Measurements from ENCODE around the gene ASTN2. TPM values are rescaled to one million over a fixed set of nuclear protein-coding genes. Genes with fewer than 3 reads are reported as not detected.

ASTN2 gene
- total RNA-seq, 1 donor from 2014 or later: 13.6 TPM

GRCh38 chr9:117394655-117395054, 20.2 kb downstream of the ASTN2 start:
- Mint-ChIP-seq H3K27ac (ENCODE audit: unreplicated experiment) (no peak overlapping the region), H3K4me3 (ENCODE audit: unreplicated experiment) (no peak overlapping the region), H3K36me3 (ENCODE audit: low read depth, unreplicated experiment) (no peaks in the 10 kb centered on the region), H3K4me1 (ENCODE audit: low read depth, unreplicated experiment) (no peaks in the 10 kb centered on the region), H3K9me3 (ENCODE audit: unreplicated experiment) (no peaks in the 10 kb centered on the region), H3K27me3 (ENCODE audit: low read depth, unreplicated experiment) (no peaks in the 10 kb centered on the region)
- H3K4me3 ChIP-seq (ENCODE audit: insufficient read depth, low read depth, low read length): no peak overlapping the region
- H3K27me3 ChIP-seq (ENCODE audit: insufficient read depth, low read length): no peaks in the 10 kb centered on the region
- no peak overlapping the region for H3K9ac ChIP-seq (ENCODE audit: low read length)
- no peak overlapping the region for H3K27ac ChIP-seq (ENCODE audit: low read depth, low read length)
- H3K4me1 ChIP-seq (ENCODE audit: insufficient read depth, low read length): no peaks in the 10 kb centered on the region
- DNase-seq (ENCODE audit: low read depth): no peak
- H3K9me3 ChIP-seq (ENCODE audit: insufficient read depth, low read depth, low read length): no peaks in the 10 kb centered on the region
- FAIRE-seq: no peak
- TF ChIP-seq CTCF (IDR thresholded peaks at IDR 0.05; ENCODE audit: insufficient read depth, low read depth, low read length): no peak
- no peak for TF ChIP-seq EZH2 (IDR thresholded peaks at IDR 0.05; ENCODE audit: insufficient read depth, low read length)
- no peak overlapping the region for H2AFZ ChIP-seq (ENCODE audit: low read depth, low read length)
- no peaks in the 10 kb centered on the region for H3K36me3 ChIP-seq (ENCODE audit: insufficient read depth, low read length)
- no peak overlapping the region for H3K4me2 ChIP-seq (ENCODE audit: low read length)
- no peaks in the 10 kb centered on the region for H4K20me1 ChIP-seq (ENCODE audit: insufficient read depth, low read length)
- H3K79me2 ChIP-seq (ENCODE audit: insufficient read depth, low read length): no peaks in the 10 kb centered on the region

- Mint-ChIP-seq H3K27me3 (ENCODE audit: low read depth, unreplicated experiment) (no peaks in the 10 kb centered on the region), H3K4me1 (ENCODE audit: low read depth, unreplicated experiment) (no peaks in the 10 kb centered on the region), H3K4me3 (ENCODE audit: unreplicated experiment) (no peak overlapping the region), H3K27ac (ENCODE audit: unreplicated experiment) (no peak overlapping the region), H3K9me3 (ENCODE audit: unreplicated experiment) (peaks cover 1% of the 10 kb centered on the region), H3K36me3 (ENCODE audit: low read depth, unreplicated experiment) (no peaks in the 10 kb centered on the region)
- Histone ChIP-seq H3K36me3 (ENCODE audit: insufficient read depth, low read length) (no peaks in the 10 kb centered on the region), H3K4me1 (ENCODE audit: insufficient read depth, low read length) (no peaks in the 10 kb centered on the region), H3K9ac (ENCODE audit: low read length) (no peak overlapping the region), H3K4me3 (ENCODE audit: insufficient read depth, low read depth, low read length) (no peak overlapping the region), H4K20me1 (ENCODE audit: insufficient read depth, low read length) (no peaks in the 10 kb centered on the region), H3K27ac (ENCODE audit: low read depth, low read length) (no peak overlapping the region), H3K27me3 (ENCODE audit: insufficient read depth, low read length) (no peaks in the 10 kb centered on the region), H3K9me3 (ENCODE audit: insufficient read depth, low read depth, low read length) (no peaks in the 10 kb centered on the region), H3K4me2 (ENCODE audit: low read length) (no peak overlapping the region), H2AFZ (ENCODE audit: low read depth, low read length) (no peak overlapping the region), H3K79me2 (ENCODE audit: insufficient read depth, low read length) (no peaks in the 10 kb centered on the region)
- TF ChIP-seq CTCF (IDR thresholded peaks at IDR 0.05; ENCODE audit: insufficient read depth, low read depth, low read length) (no peak), EZH2 (IDR thresholded peaks at IDR 0.05; ENCODE audit: insufficient read depth, low read length) (no peak)
- FAIRE-seq (no peak), DNase-seq (ENCODE audit: low read depth) (no peak)
Observed at GRCh38 chr9:117392992-117393391, 21.9 kb downstream of the ASTN2 start.

GRCh38 chr9:117387422-117387821, 27.4 kb downstream of the ASTN2 start:
- Histone ChIP-seq H3K4me2 (ENCODE audit: low read length) (no peak overlapping the region), H3K4me3 (ENCODE audit: insufficient read depth, low read depth, low read length) (no peak overlapping the region), H3K4me1 (ENCODE audit: insufficient read depth, low read length) (no peaks in the 10 kb centered on the region), H3K9me3 (ENCODE audit: insufficient read depth, low read depth, low read length) (no peaks in the 10 kb centered on the region), H3K27ac (ENCODE audit: low read depth, low read length) (no peak overlapping the region), H3K27me3 (ENCODE audit: insufficient read depth, low read length) (no peaks in the 10 kb centered on the region), H3K36me3 (ENCODE audit: insufficient read depth, low read length) (no peaks in the 10 kb centered on the region), H3K79me2 (ENCODE audit: insufficient read depth, low read length) (no peaks in the 10 kb centered on the region), H4K20me1 (ENCODE audit: insufficient read depth, low read length) (no peaks in the 10 kb centered on the region), H3K9ac (ENCODE audit: low read length) (no peak overlapping the region), H2AFZ (ENCODE audit: low read depth, low read length) (no peak overlapping the region)
- Mint-ChIP-seq H3K4me1 (ENCODE audit: low read depth, unreplicated experiment) (no peaks in the 10 kb centered on the region), H3K4me3 (ENCODE audit: unreplicated experiment) (no peak overlapping the region), H3K27ac (ENCODE audit: unreplicated experiment) (no peak overlapping the region), H3K27me3 (ENCODE audit: low read depth, unreplicated experiment) (peaks cover 2% of the 10 kb centered on the region), H3K36me3 (ENCODE audit: low read depth, unreplicated experiment) (no peaks in the 10 kb centered on the region), H3K9me3 (ENCODE audit: unreplicated experiment) (peaks cover 1% of the 10 kb centered on the region)
- no peak for TF ChIP-seq EZH2 (IDR thresholded peaks at IDR 0.05; ENCODE audit: insufficient read depth, low read length)
- TF ChIP-seq CTCF (IDR thresholded peaks at IDR 0.05; ENCODE audit: insufficient read depth, low read depth, low read length): no peak
- no peak for FAIRE-seq
- no peak for DNase-seq (ENCODE audit: low read depth)
